ENCODE measurements around the gene NEUROD4. TPM values are rescaled to one million over a fixed set of nuclear protein-coding genes. Genes with fewer than 3 reads are reported as not detected.

NEUROD4 gene
- total and polyA plus RNA-seq, 2 experiments from 2014 or later, result not detected

DNA sequence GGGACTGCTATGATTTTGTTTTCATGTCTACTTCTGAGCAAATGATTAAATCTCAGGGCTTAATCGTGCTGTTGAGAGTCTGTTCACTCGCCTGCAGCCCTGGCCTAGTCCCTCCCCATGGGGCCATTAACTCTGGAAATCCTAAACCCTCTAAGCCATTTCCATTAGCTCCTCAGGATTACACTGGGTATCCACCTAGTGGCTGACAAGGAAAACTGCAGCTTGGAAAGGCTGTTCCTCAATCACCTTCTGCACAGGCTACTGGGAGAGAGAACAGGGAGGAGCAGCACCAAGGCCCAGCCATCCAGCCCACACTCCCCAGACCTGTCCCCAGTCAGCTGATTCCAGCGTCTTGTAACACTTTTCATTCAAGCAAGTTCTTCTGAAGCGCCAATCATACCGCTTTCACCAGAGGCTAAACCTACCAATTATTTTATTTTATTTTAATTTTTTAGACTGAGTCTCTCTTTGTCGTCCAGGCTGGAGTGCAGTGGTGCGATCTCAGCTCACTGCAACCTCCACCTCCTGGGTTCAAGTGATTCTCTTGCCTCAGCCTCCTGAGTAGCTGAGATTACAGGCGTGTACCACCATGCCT is 48.7 kb downstream of the NEUROD4 start:
- Histone ChIP-seq H3K4me2 (no peak overlapping the region), H3K27ac (no peak overlapping the region), H2AFZ (no peak overlapping the region), H3K4me1 (ENCODE audit: insufficient read depth) (no peaks in the 10 kb centered on the region), H3K79me2 (no peaks in the 10 kb centered on the region), H3K36me3 (replicated peaks; ENCODE audit: insufficient read depth, low read depth) (no peaks in the 10 kb centered on the region), H3K27me3 (peaks cover 16% of the 10 kb centered on the region), H3K9me2 (replicated peaks; ENCODE audit: insufficient read depth) (no peaks in the 10 kb centered on the region), H3K4me3 (no peak overlapping the region), H4K20me1 (ENCODE audit: insufficient read depth, poor library complexity, severe bottlenecking) (no peaks in the 10 kb centered on the region), H3K9me3 (ENCODE audit: low read depth) (no peaks in the 10 kb centered on the region)
- 59% methylated on average over 8 of the region's 8 CpGs for WGBS (ENCODE audit: low lambda C conversion rate, missing lambda C conversion rate)
- peak; percentile 73 for DNase-seq (ENCODE audit: low spot score)
- TF ChIP-seq, protein P1, sequence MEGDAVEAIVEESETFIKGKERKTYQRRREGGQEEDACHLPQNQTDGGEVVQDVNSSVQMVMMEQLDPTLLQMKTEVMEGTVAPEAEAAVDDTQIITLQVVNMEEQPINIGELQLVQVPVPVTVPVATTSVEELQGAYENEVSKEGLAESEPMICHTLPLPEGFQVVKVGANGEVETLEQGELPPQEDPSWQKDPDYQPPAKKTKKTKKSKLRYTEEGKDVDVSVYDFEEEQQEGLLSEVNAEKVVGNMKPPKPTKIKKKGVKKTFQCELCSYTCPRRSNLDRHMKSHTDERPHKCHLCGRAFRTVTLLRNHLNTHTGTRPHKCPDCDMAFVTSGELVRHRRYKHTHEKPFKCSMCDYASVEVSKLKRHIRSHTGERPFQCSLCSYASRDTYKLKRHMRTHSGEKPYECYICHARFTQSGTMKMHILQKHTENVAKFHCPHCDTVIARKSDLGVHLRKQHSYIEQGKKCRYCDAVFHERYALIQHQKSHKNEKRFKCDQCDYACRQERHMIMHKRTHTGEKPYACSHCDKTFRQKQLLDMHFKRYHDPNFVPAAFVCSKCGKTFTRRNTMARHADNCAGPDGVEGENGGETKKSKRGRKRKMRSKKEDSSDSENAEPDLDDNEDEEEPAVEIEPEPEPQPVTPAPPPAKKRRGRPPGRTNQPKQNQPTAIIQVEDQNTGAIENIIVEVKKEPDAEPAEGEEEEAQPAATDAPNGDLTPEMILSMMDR (IDR thresholded peaks at IDR 0.05; ENCODE audit: poor library complexity), result peak; percentile 61
- TF ChIP-seq EZH2phosphoT487 (IDR thresholded peaks at IDR 0.05; ENCODE audit: low read depth, severe bottlenecking, unreplicated experiment), result no peak
- TF ChIP-seq EZH2 (IDR thresholded peaks at IDR 0.05; ENCODE audit: borderline replicate concordance), result no peak

DNA sequence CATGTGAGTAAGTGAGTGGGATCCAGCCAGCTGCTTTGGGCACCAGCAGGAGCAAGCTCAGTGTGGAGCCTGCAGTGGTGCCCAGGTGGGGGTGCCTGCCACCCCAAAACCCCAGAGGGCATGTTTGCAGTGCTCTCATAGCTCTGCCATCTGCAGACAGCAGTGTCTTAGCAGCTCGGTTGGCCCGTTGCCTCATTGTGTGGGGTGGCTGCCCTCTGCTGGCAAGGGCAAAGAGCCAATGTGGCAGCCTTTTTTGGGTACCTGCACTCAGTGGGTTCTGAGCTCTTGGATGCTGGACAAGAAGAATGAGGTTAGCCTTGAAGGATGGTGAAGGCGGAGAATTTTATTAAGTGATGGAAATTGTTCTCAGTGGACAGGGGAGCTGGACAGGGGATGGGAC is 52.3 kb downstream of the NEUROD4 start:
- Histone ChIP-seq H3K9me2 (replicated peaks; ENCODE audit: insufficient read depth) (no peaks in the 10 kb centered on the region), H3K4me3 (no peak overlapping the region)
- DNase-seq (ENCODE audit: low spot score), result peak; percentile 55

DNA sequence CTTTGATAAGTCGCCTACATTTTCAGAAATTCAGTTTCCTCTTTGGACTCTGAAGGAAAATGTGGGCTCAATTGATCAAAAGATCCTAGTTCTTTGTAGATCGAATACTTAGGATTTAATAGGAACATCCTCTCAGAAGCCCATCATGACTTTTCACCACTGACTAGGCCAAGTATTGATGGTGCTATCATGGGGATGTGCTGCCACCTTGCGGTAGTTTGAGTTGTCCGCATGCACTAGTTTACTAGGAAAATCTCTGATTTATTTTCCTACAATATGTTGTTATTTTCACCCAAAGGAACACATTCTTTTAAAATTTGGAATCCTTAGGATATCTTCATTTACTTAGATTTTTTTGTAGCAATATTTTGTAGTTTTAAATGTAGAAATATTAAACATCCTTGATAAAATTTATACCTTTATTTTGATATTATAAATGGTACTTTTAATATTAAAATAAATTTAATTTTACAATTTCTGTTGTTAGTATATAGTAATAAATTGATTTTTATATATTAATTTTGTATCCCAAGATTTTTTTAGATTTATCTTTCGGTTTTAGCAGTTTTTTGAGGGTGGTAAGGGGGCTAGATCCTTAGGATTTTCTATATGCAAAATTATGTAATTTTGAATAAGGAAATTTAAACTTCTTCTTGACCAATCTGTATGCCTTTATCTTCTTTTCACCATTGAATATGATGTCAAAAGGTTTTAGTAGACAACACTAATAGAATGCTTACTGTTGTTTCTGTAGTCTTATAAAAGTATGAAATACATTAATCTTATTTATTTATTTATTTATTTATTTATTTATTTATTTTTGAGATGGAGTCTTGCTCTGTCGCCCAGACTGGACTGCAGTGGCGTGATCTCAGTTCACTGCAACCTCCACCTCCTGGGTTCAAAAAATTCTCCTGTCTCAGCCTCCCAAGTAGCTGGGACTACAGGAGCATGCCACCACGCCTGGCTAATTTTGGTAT is 53.6 kb downstream of the NEUROD4 start:
- no peaks in the 10 kb centered on the region for H3K4me1 ChIP-seq (ENCODE audit: insufficient read depth)
- no peak overlapping the region for H3K27ac ChIP-seq
- WGBS (ENCODE audit: low lambda C conversion rate, missing lambda C conversion rate), result 29% methylated on average over 8 of the region's 8 CpGs
- H2AFZ ChIP-seq, result no peak overlapping the region
- H3K27me3 ChIP-seq, result no peaks in the 10 kb centered on the region
- H3K4me2 ChIP-seq, result no peak overlapping the region
- no peaks in the 10 kb centered on the region for H4K20me1 ChIP-seq (ENCODE audit: insufficient read depth, poor library complexity, severe bottlenecking)
- H3K9me3 ChIP-seq (ENCODE audit: low read depth), result no peaks in the 10 kb centered on the region
- no peaks in the 10 kb centered on the region for H3K79me2 ChIP-seq
- TF ChIP-seq, protein P1 (IDR thresholded peaks at IDR 0.05; ENCODE audit: poor library complexity), result peak; percentile 93
- TF ChIP-seq EZH2 (IDR thresholded peaks at IDR 0.05; ENCODE audit: borderline replicate concordance) (no peak), EZH2phosphoT487 (IDR thresholded peaks at IDR 0.05; ENCODE audit: low read depth, severe bottlenecking, unreplicated experiment) (no peak)
- DNase-seq (ENCODE audit: low spot score), result peak; percentile 87
- no peaks in the 10 kb centered on the region for H3K9me2 ChIP-seq (replicated peaks; ENCODE audit: insufficient read depth)
- H3K36me3 ChIP-seq (replicated peaks; ENCODE audit: insufficient read depth, low read depth), result no peaks in the 10 kb centered on the region
- H3K4me3 ChIP-seq, result no peak overlapping the region

More for the DNA sequence above, 52.3 kb downstream of the NEUROD4 start:
- Histone ChIP-seq H3K27ac (no peak overlapping the region), H4K20me1 (ENCODE audit: insufficient read depth, poor library complexity, severe bottlenecking) (no peaks in the 10 kb centered on the region), H2AFZ (no peak overlapping the region), H3K4me1 (ENCODE audit: insufficient read depth) (no peaks in the 10 kb centered on the region), H3K27me3 (no peaks in the 10 kb centered on the region), H3K36me3 (replicated peaks; ENCODE audit: insufficient read depth, low read depth) (no peaks in the 10 kb centered on the region), H3K4me2 (no peak overlapping the region), H3K79me2 (no peaks in the 10 kb centered on the region), H3K9me3 (ENCODE audit: low read depth) (no peaks in the 10 kb centered on the region)
- WGBS (ENCODE audit: low lambda C conversion rate, missing lambda C conversion rate), result 44% methylated on average over 3 of the region's 3 CpGs
- no peak for TF ChIP-seq EZH2phosphoT487 (IDR thresholded peaks at IDR 0.05; ENCODE audit: low read depth, severe bottlenecking, unreplicated experiment)
- TF ChIP-seq, protein P1 (IDR thresholded peaks at IDR 0.05; ENCODE audit: poor library complexity), result peak; percentile 39
